Subcutaneous adipose tissue (tissue), 4 donors: ENCODE measurements around the gene NMBR. TPM values are rescaled to one million over a fixed set of nuclear protein-coding genes. Genes with fewer than 3 reads are reported as not detected.

Source experiments
- total RNA-seq, 4 donors: library from RNA; depleted of rRNA; stranded (reverse); fragments of >200 nt; gene quantifications; one replicate each; pipeline ENCODE4 v1.1.0, GENCODE V29; 2016
- TF ChIP-seq, protein P1 (sequence below): fragments of 450-650 bp; IDR thresholded peaks from one replicate; pipeline ENCODE4 v1.5.1; 2016; ENCODE audit warnings: low read depth, mild to moderate bottlenecking, control low read depth, antibody characterized with exemption, moderate library complexity

Gene NMBR
- total RNA-seq, 4 donors from 2014 or later: not detected

DNA sequence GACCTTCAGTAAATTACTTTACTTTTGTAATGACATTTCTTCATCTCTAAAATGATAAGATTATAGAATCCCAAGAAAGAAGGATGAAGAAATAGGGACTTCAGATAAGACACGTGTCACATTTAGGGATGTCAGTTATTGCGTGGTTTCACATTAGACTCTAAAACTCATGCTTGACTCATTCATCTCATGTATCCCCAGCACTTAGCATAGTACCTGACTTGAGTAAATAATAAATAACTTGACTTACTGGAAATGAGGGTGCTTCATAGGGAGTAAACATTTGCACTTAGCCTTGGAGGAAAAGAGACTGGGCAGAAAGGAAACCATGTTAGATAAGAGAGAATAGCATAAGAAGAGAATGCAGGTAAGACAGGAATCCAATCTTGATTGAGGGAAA lies 37.4 kb upstream of the NMBR start:
- TF ChIP-seq, protein P1, sequence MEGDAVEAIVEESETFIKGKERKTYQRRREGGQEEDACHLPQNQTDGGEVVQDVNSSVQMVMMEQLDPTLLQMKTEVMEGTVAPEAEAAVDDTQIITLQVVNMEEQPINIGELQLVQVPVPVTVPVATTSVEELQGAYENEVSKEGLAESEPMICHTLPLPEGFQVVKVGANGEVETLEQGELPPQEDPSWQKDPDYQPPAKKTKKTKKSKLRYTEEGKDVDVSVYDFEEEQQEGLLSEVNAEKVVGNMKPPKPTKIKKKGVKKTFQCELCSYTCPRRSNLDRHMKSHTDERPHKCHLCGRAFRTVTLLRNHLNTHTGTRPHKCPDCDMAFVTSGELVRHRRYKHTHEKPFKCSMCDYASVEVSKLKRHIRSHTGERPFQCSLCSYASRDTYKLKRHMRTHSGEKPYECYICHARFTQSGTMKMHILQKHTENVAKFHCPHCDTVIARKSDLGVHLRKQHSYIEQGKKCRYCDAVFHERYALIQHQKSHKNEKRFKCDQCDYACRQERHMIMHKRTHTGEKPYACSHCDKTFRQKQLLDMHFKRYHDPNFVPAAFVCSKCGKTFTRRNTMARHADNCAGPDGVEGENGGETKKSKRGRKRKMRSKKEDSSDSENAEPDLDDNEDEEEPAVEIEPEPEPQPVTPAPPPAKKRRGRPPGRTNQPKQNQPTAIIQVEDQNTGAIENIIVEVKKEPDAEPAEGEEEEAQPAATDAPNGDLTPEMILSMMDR: no peak

DNA sequence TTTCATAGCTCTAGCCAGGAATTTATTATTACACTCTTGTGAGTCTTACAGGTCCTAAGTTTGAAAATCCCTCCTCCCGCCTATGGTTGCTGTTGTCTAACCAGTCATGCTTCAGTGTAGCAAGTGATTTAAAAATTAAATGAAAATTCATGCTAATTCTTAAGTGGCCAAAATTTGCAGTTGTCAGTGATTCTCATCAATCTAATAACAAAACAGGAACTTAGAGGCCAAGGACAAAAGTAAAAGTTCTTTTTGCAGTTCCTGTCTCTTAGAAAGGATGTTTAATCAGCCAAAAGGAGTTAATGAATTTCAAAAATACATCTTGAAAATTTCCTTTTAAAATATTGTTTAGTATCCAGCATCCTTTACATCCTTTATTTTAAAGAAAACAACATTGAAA lies 36.4 kb upstream of the NMBR start:
- TF ChIP-seq, protein P1: no peak

GRCh38 chr6:142182004-142182403 lies 35.1 kb upstream of the NMBR start:
- TF ChIP-seq, protein P1: no peak

DNA sequence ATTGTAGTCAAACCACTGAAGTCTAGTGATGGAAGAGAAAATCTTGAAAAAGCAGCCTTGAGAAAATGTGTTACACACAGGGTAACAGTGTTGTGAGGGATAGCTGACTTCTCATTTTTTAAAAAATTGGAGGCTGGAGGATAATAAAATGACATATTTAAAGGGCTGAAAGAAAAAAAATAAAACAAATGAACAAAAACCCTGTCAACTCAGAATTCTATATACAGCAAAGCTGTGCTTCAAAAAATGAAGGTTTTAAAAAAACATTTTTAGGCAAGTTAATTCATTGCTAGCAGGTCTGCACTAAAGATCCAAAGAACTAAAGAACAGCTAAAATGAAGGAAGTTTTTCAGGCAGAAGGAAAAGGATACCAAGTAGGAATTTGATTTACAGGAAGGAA lies 31.2 kb upstream of the NMBR start:
- TF ChIP-seq, protein P1: no peak

DNA sequence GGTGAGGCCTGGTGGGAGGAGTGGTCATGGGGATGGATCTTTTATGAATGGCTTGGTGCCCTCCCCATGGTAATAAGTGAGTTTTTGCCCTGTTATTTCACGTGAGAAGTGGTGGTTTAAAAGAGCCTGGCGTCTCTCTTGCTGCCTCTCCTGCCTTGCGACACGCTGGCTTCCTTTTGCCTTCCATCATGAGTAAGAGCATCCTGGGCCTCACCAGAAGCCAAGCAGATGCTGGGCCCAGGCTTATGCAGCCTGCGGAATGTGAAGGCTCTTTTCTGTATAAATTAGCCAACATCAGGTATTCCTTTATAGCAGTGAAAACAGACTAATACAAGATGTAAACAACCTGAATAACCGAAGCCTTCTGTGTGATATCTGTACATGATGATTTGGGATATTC lies 27.8 kb upstream of the NMBR start:
- TF ChIP-seq, protein P1: no peak

DNA sequence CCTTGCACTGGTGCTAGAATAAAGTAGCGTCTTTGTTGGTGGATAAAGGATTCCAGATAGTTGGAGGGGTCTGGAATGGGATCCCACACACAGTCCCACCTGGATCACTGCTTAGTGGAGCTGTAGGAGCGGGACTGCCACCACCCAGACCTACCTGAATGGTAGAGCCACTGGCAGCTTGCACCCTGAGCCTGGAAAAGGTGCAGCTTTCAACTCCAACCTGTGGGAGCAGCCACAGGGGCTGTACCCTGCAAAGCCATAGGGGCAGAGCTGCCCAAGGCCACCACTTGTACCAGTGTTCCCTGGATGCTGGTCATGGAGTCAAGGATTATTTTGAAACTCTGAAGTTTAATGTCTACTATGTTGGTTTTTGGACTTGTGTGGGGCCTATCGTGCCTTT lies 27.1 kb upstream of the NMBR start:
- TF ChIP-seq, protein P1: no peak

GRCh38 chr6:142172758-142173157 lies 25.8 kb upstream of the NMBR start:
- TF ChIP-seq, protein P1: no peak
